Panc1 (cell line): Measurements from ENCODE around the gene MYLK.

Experiments used
- TCF7L2 ChIP-seq: IDR thresholded peaks from 2 replicates; pipeline ENCODE4 v1.6.1; 2011; ENCODE audit warnings: mild to moderate bottlenecking, low read depth, low read length, inconsistent platforms
- TF ChIP-seq, protein P1 (sequence below): fragments of 450-650 bp; IDR thresholded peaks from 2 replicates; pipeline ENCODE4 v1.5.1; 2017; ENCODE audit warnings: mild to moderate bottlenecking
- TF ChIP-seq, protein P2 (sequence below), 2 experiments: IDR thresholded peaks; 2 replicates each; pipeline ENCODE4 v1.6.1; 2011 to 2012; ENCODE audit warnings: low read depth in 2 of 2, control low read depth in 1 of 2, low read length in 1 of 2, mild to moderate bottlenecking in 1 of 2, moderate library complexity in 1 of 2; ENCODE audit not compliant: insufficient read depth in 1 of 2

DNA sequence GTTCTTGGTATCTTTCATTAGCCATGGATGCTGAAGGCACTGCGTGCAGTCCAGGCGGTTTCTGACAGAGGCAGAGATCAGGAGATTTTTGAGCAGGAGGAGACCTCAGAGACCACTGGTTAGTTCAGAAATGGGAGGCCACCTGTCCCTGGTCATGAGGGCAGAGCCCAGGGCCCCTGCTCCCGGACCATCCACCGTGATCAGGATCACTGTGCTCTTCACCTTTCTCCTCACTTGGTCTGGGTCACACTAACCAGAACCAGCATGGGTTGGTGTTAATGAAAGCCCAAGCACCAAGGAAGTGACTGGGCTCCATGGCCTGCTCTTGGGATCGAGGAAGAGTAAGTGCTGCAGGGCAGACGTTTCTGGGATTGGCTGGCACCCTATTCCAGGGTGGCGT lies 257.3 kb downstream of the MYLK start:
- TF ChIP-seq, protein P1, sequence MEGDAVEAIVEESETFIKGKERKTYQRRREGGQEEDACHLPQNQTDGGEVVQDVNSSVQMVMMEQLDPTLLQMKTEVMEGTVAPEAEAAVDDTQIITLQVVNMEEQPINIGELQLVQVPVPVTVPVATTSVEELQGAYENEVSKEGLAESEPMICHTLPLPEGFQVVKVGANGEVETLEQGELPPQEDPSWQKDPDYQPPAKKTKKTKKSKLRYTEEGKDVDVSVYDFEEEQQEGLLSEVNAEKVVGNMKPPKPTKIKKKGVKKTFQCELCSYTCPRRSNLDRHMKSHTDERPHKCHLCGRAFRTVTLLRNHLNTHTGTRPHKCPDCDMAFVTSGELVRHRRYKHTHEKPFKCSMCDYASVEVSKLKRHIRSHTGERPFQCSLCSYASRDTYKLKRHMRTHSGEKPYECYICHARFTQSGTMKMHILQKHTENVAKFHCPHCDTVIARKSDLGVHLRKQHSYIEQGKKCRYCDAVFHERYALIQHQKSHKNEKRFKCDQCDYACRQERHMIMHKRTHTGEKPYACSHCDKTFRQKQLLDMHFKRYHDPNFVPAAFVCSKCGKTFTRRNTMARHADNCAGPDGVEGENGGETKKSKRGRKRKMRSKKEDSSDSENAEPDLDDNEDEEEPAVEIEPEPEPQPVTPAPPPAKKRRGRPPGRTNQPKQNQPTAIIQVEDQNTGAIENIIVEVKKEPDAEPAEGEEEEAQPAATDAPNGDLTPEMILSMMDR, result no peak
- no peak for TF ChIP-seq TCF7L2
- TF ChIP-seq, protein P2, sequence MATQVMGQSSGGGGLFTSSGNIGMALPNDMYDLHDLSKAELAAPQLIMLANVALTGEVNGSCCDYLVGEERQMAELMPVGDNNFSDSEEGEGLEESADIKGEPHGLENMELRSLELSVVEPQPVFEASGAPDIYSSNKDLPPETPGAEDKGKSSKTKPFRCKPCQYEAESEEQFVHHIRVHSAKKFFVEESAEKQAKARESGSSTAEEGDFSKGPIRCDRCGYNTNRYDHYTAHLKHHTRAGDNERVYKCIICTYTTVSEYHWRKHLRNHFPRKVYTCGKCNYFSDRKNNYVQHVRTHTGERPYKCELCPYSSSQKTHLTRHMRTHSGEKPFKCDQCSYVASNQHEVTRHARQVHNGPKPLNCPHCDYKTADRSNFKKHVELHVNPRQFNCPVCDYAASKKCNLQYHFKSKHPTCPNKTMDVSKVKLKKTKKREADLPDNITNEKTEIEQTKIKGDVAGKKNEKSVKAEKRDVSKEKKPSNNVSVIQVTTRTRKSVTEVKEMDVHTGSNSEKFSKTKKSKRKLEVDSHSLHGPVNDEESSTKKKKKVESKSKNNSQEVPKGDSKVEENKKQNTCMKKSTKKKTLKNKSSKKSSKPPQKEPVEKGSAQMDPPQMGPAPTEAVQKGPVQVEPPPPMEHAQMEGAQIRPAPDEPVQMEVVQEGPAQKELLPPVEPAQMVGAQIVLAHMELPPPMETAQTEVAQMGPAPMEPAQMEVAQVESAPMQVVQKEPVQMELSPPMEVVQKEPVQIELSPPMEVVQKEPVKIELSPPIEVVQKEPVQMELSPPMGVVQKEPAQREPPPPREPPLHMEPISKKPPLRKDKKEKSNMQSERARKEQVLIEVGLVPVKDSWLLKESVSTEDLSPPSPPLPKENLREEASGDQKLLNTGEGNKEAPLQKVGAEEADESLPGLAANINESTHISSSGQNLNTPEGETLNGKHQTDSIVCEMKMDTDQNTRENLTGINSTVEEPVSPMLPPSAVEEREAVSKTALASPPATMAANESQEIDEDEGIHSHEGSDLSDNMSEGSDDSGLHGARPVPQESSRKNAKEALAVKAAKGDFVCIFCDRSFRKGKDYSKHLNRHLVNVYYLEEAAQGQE (IDR thresholded peaks at IDR 0.05; ENCODE audit: insufficient read depth in 1 of 2, low read depth in 2 of 2, low read length in 1 of 2), result no peak
